ENCODE results near the gene AOX1. TPM values are rescaled to one million over a fixed set of nuclear protein-coding genes. Genes with fewer than 3 reads are reported as not detected.

AOX1 gene
- total RNA-seq, 2 experiments from 2014 or later, result 0.65 to 0.82 TPM

GRCh38 chr2:200689115-200689514 lies 103.3 kb downstream of the AOX1 start:
- intact Hi-C loops (cut with DNase I, micrococcal nuclease), result no loop called here
- Mint-ChIP-seq H3K9me3 (ENCODE audit: low read depth) (no peaks in the 10 kb centered on the region), H3K4me3 (no peak overlapping the region), H3K36me3 (ENCODE audit: low read depth) (no peaks in the 10 kb centered on the region), H3K4me1 (peaks cover 7% of the 10 kb centered on the region), H3K27ac (no peak overlapping the region), H3K27me3 (no peaks in the 10 kb centered on the region)
- no peak for DNase-seq
- POLR2A ChIA-PET, result interaction anchor here (0.6 kb wide), 2 partner anchors 12 to 24 kb away, joined by 3 read pairs; no protein-coding TSS in a partner anchor
- CTCF ChIA-PET, result no interaction called here
- no peak for ATAC-seq

- intact Hi-C loops (cut with DNase I, micrococcal nuclease), result no loop called here
- CTCF ChIA-PET, result interaction anchor here (0.7 kb wide), 1 partner anchor 18 kb away, joined by 5 read pairs; no protein-coding TSS in a partner anchor
- Mint-ChIP-seq H3K27me3 (peaks cover under 1% of the 10 kb centered on the region), H3K9me3 (ENCODE audit: low read depth) (no peaks in the 10 kb centered on the region), H3K27ac (no peak overlapping the region), H3K4me3 (no peak overlapping the region), H3K36me3 (ENCODE audit: low read depth) (no peaks in the 10 kb centered on the region), H3K4me1 (peaks cover 15% of the 10 kb centered on the region)
- DNase-seq, result no peak
- POLR2A ChIA-PET, result no interaction called here
- ATAC-seq, result no peak
These were observed 108.1 kb downstream of the AOX1 start for GRCh38 chr2:200693836-200694470.

- H3K4me1 Mint-ChIP-seq, result peaks cover 19% of the 10 kb centered on the region
- no peak overlapping the region for H3K4me3 Mint-ChIP-seq
- H3K9me3 Mint-ChIP-seq (ENCODE audit: low read depth), result no peaks in the 10 kb centered on the region
- no peaks in the 10 kb centered on the region for H3K36me3 Mint-ChIP-seq (ENCODE audit: low read depth)
- no peak for DNase-seq
- H3K27me3 Mint-ChIP-seq, result peaks cover 1% of the 10 kb centered on the region
- ATAC-seq, result peak; percentile 33
- intact Hi-C loops (cut with DNase I, micrococcal nuclease), result no loop called here
- ChIA-PET CTCF (interaction anchor here (0.6 kb wide), 2 partner anchors 31 to 718 kb away, joined by 3 to 7 read pairs; no protein-coding TSS in a partner anchor), POLR2A (no interaction called here)
- no peak overlapping the region for H3K27ac Mint-ChIP-seq
These were observed 109.4 kb downstream of the AOX1 start for GRCh38 chr2:200695191-200695590.

DNA sequence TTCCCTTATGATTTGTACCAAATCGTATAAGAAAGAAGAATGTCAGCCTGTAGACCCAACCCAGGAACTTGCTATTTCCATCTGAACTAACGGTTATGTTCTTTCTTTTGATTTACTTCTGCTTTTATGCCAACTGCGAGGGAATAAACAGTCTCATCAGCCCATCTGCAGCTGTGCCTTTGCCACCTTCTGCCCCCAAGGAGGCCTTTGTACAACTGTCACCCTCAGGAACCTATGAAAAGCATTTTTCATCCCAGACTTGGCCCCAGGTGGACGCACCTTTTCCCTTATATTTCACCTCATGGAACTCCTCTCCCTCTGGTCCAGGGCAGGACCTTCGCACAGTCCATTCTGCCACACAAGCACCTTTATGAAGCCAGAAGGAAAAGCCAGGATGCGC lies 109.8 kb downstream of the AOX1 start:
- POLR2A ChIA-PET, result no interaction called here
- Mint-ChIP-seq H3K36me3 (ENCODE audit: low read depth) (no peaks in the 10 kb centered on the region), H3K9me3 (ENCODE audit: low read depth) (no peaks in the 10 kb centered on the region), H3K27me3 (peaks cover 1% of the 10 kb centered on the region), H3K4me1 (peaks cover 19% of the 10 kb centered on the region), H3K27ac (no peak overlapping the region), H3K4me3 (no peak overlapping the region)
- intact Hi-C loops (cut with DNase I, micrococcal nuclease), result no loop called here
- ATAC-seq, result no peak
- no peak for DNase-seq
- CTCF ChIA-PET, result interaction anchor here (0.6 kb wide), 1 partner anchor 718 kb away, joined by 3 read pairs; no protein-coding TSS in a partner anchor

DNA sequence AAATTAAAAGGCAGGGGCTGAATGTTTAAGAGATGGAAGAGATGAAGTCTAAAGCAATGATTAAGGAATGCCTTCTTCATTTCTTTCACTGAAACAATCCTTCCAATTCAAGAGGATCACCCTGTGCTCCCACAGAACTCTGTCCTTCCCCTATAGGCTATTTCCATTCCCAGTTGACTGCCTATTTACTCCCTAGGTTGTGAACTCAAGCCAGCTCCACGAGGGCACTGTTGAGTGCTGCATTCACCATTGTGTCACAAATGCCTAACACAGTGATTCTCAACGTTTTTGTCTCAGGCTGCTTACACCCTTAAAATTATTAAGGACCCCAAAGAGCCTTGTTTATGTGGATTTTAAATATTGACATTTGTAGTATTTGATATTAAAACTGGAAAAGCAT lies 112.4 kb downstream of the AOX1 start:
- no peak overlapping the region for H3K27ac Mint-ChIP-seq
- no peaks in the 10 kb centered on the region for H3K9me3 Mint-ChIP-seq (ENCODE audit: low read depth)
- H3K27me3 Mint-ChIP-seq, result peaks cover 1% of the 10 kb centered on the region
- H3K4me3 Mint-ChIP-seq, result no peak overlapping the region
- H3K4me1 Mint-ChIP-seq, result peaks cover 35% of the 10 kb centered on the region
- POLR2A ChIA-PET, result no interaction called here
- intact Hi-C loops (cut with DNase I, micrococcal nuclease), result no loop called here
- no peaks in the 10 kb centered on the region for H3K36me3 Mint-ChIP-seq (ENCODE audit: low read depth)
- ATAC-seq, result no peak
- DNase-seq, result no peak
- CTCF ChIA-PET, result no interaction called here

GRCh38 chr2:200699310-200699709 lies 113.5 kb downstream of the AOX1 start:
- DNase-seq, result no peak
- H3K27ac Mint-ChIP-seq, result no peak overlapping the region
- intact Hi-C loops (cut with DNase I, micrococcal nuclease), result no loop called here
- H3K27me3 Mint-ChIP-seq, result peaks cover 1% of the 10 kb centered on the region
- ATAC-seq, result no peak
- H3K36me3 Mint-ChIP-seq (ENCODE audit: low read depth), result no peaks in the 10 kb centered on the region
- no peaks in the 10 kb centered on the region for H3K9me3 Mint-ChIP-seq (ENCODE audit: low read depth)
- H3K4me3 Mint-ChIP-seq, result no peak overlapping the region
- CTCF ChIA-PET, result interaction anchor here (1.2 to 2.1 kb wide), 4 partner anchors 11 to 120 kb away, joined by 3 to 8 read pairs (median 4); no protein-coding TSS in a partner anchor
- H3K4me1 Mint-ChIP-seq, result peaks cover 41% of the 10 kb centered on the region
- POLR2A ChIA-PET, result no interaction called here

- CTCF ChIA-PET, result interaction anchor here (1.0 to 1.5 kb wide), 4 partner anchors 13 to 113 kb away, joined by 3 to 4 read pairs (median 4); no protein-coding TSS in a partner anchor
- intact Hi-C loops (cut with DNase I, micrococcal nuclease), result loop anchor here in 1 of 2 experiments (5.0 kb wide), 4 partner anchors 89 to 249 kb away; partner anchors contain the start of genes KCTD18 and SGO2
- ATAC-seq, result no peak
- H3K27me3 Mint-ChIP-seq, result peaks cover 1% of the 10 kb centered on the region
- H3K36me3 Mint-ChIP-seq (ENCODE audit: low read depth), result no peaks in the 10 kb centered on the region
- H3K9me3 Mint-ChIP-seq (ENCODE audit: low read depth), result no peaks in the 10 kb centered on the region
- peaks cover 47% of the 10 kb centered on the region for H3K4me1 Mint-ChIP-seq
- POLR2A ChIA-PET, result interaction anchor here (0.8 kb wide), 1 partner anchor 12 kb away, joined by 3 read pairs; no protein-coding TSS in a partner anchor
- DNase-seq, result no peak
- no peak overlapping the region for H3K27ac Mint-ChIP-seq
- no peak overlapping the region for H3K4me3 Mint-ChIP-seq
These were observed 115.0 kb downstream of the AOX1 start for GRCh38 chr2:200700856-200701255.

- Mint-ChIP-seq H3K4me1 (peaks cover 57% of the 10 kb centered on the region), H3K27me3 (peaks cover 1% of the 10 kb centered on the region), H3K4me3 (no peak overlapping the region), H3K36me3 (ENCODE audit: low read depth) (no peaks in the 10 kb centered on the region), H3K9me3 (ENCODE audit: low read depth) (no peaks in the 10 kb centered on the region), H3K27ac (no peak overlapping the region)
- ATAC-seq (no peak), DNase-seq (no peak)
- POLR2A ChIA-PET, result interaction anchor here (0.8 to 2.1 kb wide), 2 partner anchors 11 to 13 kb away, joined by 3 to 20 read pairs; no protein-coding TSS in a partner anchor
- intact Hi-C loops (cut with DNase I, micrococcal nuclease), result loop anchor here (1.0 to 5.0 kb wide), 10 partner anchors 90 to 723 kb away; partner anchors contain the start of genes BZW1 (in 1 of the 2), KCTD18 (in 1 of the 2), NIF3L1 (in 1 of the 2) and PPIL3 (in 1 of the 2)
- CTCF ChIA-PET, result interaction anchor here (1.0 to 1.5 kb wide), 4 partner anchors 11 to 123 kb away, joined by 3 to 6 read pairs (median 4); no protein-coding TSS in a partner anchor
These were observed 116.2 kb downstream of the AOX1 start for GRCh38 chr2:200702044-200702443.

DNA sequence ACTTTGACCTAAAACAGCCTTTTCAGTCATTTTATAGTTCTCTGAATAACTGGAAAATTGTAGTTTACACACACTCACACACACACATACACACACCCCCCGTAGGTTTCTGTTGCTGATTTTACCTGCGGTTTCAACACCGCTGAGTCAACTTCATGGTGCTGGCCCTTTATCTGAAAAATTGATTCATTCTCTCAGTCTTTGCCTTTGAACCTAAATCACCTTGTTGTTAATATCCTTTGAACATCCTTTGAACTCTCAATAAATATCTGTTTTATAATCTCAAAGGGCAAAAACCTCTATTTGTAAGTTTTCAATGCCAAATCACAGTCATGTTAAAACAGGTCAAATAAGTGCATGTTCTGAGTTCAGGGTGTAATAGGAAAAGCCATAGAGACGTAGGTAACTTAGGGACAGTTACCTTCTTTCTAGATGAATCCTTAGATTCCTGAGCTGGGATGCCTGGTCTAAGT lies 116.9 kb downstream of the AOX1 start:
- H3K27me3 Mint-ChIP-seq, result peaks cover 1% of the 10 kb centered on the region
- ChIA-PET POLR2A (interaction anchor here (1.3 to 2.1 kb wide), 2 partner anchors 11 to 187 kb away, joined by 5 to 20 read pairs; partner anchors contain the start of genes NIF3L1 and PPIL3), CTCF (interaction anchor here (1.0 to 3.0 kb wide), 9 partner anchors 10 to 219 kb away, joined by 3 to 24 read pairs (median 4); no protein-coding TSS in a partner anchor)
- peak overlapping the region; percentile 37 for H3K4me3 Mint-ChIP-seq
- no peaks in the 10 kb centered on the region for H3K9me3 Mint-ChIP-seq (ENCODE audit: low read depth)
- no peaks in the 10 kb centered on the region for H3K36me3 Mint-ChIP-seq (ENCODE audit: low read depth)
- H3K4me1 Mint-ChIP-seq, result peaks cover 61% of the 10 kb centered on the region
- intact Hi-C loops (cut with DNase I, micrococcal nuclease), result loop anchor here (1.0 to 5.0 kb wide), 13 partner anchors 11 to 724 kb away; partner anchors contain the start of genes BZW1 (in 1 of the 2), KCTD18 (in 1 of the 2), NIF3L1 (in 1 of the 2) and PPIL3 (in 1 of the 2)
- ATAC-seq (peak; percentile 64), DNase-seq (peak; percentile 86)
- peak overlapping the region; percentile 87 for H3K27ac Mint-ChIP-seq

DNA sequence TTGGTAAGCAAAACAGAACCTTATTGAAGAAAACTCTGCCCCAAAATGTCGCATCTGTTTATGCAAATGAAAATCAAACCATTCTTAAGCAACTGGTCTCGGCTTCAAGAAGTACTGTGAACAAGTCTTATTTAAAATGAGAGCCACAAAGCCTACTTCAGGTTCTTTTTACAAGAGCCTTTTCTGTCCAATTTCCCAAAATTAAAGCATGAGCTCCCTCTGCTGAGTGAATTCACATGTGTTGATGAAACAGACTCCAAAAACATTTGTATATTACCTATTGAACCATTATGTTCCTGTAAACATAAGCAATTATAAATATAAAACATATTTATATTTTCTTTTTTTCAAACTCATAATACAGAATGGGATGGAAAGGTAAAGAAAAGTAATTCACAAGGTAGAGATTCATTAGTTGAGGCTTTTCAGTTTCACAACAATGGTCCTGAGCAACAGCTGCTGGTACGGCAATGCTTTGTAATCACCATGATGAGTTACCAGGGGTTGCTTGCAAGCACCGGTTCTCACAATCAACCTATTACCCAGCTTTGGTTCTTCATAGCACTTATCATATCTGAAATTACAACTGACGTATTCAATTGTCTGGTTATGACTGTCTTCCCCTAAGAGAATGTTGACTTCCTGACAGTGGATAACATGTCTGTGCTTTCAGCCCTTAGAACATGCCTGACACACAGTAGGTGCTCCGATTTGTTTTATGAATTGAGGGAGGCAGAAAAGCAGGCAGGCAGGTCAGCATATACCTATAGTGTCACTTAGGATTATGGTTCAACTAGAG lies 117.5 kb downstream of the AOX1 start:
- intact Hi-C loops (cut with DNase I, micrococcal nuclease), result loop anchor here (1.0 to 5.0 kb wide), 11 partner anchors 10 to 725 kb away; partner anchors contain the start of genes KCTD18 (in 1 of the 2), NIF3L1 (in 1 of the 2), PPIL3 (in 1 of the 2) and SGO2 (in 1 of the 2)
- H3K4me1 Mint-ChIP-seq, result peaks cover 62% of the 10 kb centered on the region
- peak; percentile 61 for DNase-seq
- no peaks in the 10 kb centered on the region for H3K36me3 Mint-ChIP-seq (ENCODE audit: low read depth)
- ChIA-PET POLR2A (interaction anchor here (0.7 to 2.1 kb wide), 4 partner anchors 10 to 186 kb away, joined by 3 to 20 read pairs (median 4); partner anchors contain the start of genes CLK1, NIF3L1 and PPIL3), CTCF (interaction anchor here (0.7 to 3.0 kb wide), 13 partner anchors 9 to 356 kb away, joined by 3 to 24 read pairs (median 4); no protein-coding TSS in a partner anchor)
- peak overlapping the region; percentile 88 for H3K27ac Mint-ChIP-seq
- ATAC-seq, result peak; percentile 85
- peaks cover 1% of the 10 kb centered on the region for H3K27me3 Mint-ChIP-seq
- peak overlapping the region; percentile 37 for H3K4me3 Mint-ChIP-seq
- H3K9me3 Mint-ChIP-seq (ENCODE audit: low read depth), result no peaks in the 10 kb centered on the region

Measured in activated CD4-positive, alpha-beta T cell treated with anti-CD3 and anti-CD28 coated beads for 36 hours (primary cell).